Right renal cortex interstitium (tissue), 3 donors: Measurements from ENCODE around the gene KDM4B. TPM values are rescaled to one million over a fixed set of nuclear protein-coding genes. Genes with fewer than 3 reads are reported as not detected.

Experiments used
- DNase-seq, 3 donors: peaks; one replicate each; pipeline ENCODE4 v3.0.0-alpha.2; 2013; ENCODE audit warnings: low read depth in 3 of 3, low spot score in 2 of 3
- polyA plus RNA-seq, 3 donors: library from polyadenylated mRNA; unstranded; fragments of 120-200 nt; gene quantifications; one replicate each; pipeline ENCODE4 v1.2.1, GENCODE V29; 2013; ENCODE audit not compliant: insufficient read length in 3 of 3

The KDM4B gene
- polyA plus RNA-seq, 3 donors = 17.9 to 18.3 (median 18.2) TPM

- no peak for DNase-seq
Observed at GRCh38 chr19:5066768-5067167, 97.9 kb downstream of the KDM4B start.

- DNase-seq = no peak
Observed at GRCh38 chr19:5067678-5068077, 98.8 kb downstream of the KDM4B start.

GRCh38 chr19:5068233-5069072, 99.5 kb downstream of the KDM4B start:
- no peak for DNase-seq

GRCh38 chr19:5070331-5070730, 101.4 kb downstream of the KDM4B start:
- DNase-seq = no peak

- no peak for DNase-seq
Observed at GRCh38 chr19:5070930-5071329, 102.0 kb downstream of the KDM4B start.

GRCh38 chr19:5071579-5071978, 102.7 kb downstream of the KDM4B start:
- DNase-seq = no peak

- DNase-seq = no peak
Observed at GRCh38 chr19:5072115-5072514, 103.2 kb downstream of the KDM4B start.

GRCh38 chr19:5073153-5073844, 104.4 kb downstream of the KDM4B start:
- DNase-seq = no peak

GRCh38 chr19:5074407-5074806, 105.5 kb downstream of the KDM4B start:
- no peak for DNase-seq

GRCh38 chr19:5074830-5075394, 106.0 kb downstream of the KDM4B start:
- no peak for DNase-seq

GRCh38 chr19:5075597-5075996, 106.7 kb downstream of the KDM4B start:
- DNase-seq = no peak

GRCh38 chr19:5076440-5077208, 107.7 kb downstream of the KDM4B start:
- DNase-seq = no peak

- DNase-seq = no peak
Observed at GRCh38 chr19:5077209-5077515, 108.2 kb downstream of the KDM4B start.

- DNase-seq = no peak
Observed at GRCh38 chr19:5078182-5078581, 109.3 kb downstream of the KDM4B start.

- no peak for DNase-seq
Observed at GRCh38 chr19:5078666-5079065, 109.8 kb downstream of the KDM4B start.

GRCh38 chr19:5079071-5079774, 110.3 kb downstream of the KDM4B start:
- no peak for DNase-seq

- DNase-seq = no peak
Observed at GRCh38 chr19:5080030-5080654, 111.2 kb downstream of the KDM4B start.

- no peak for DNase-seq
Observed at GRCh38 chr19:5080809-5081208, 111.9 kb downstream of the KDM4B start.

GRCh38 chr19:5081443-5082161, 112.7 kb downstream of the KDM4B start:
- DNase-seq = no peak
